Caco-2 (cell line): Measurements from ENCODE around the gene PRLH. TPM values are rescaled to one million over a fixed set of nuclear protein-coding genes. Genes with fewer than 3 reads are reported as not detected.

Source experiments
- BruUV-seq: library from RNA; stranded (reverse); fragments of 400-500 nt; replicated peaks from 2 replicates; lab custom pipeline; 2021; lab: Mats Ljungman, UMichigan
- CTCF ChIA-PET: fragments of 300-600 bp; sonication (Branson Sonifier 250); formaldehyde crosslinking; loops from one replicate; lab custom pipeline; 2022; ENCODE audit warnings: antibody characterized with exemption; lab: Charles Lee
- POLR2A ChIA-PET: fragments of 300-600 bp; sonication (Branson Sonifier 250); formaldehyde crosslinking; loops from one replicate; lab custom pipeline; 2022; ENCODE audit warnings: antibody characterized with exemption; lab: Charles Lee
- DNase-seq, 2 experiments: peaks; one replicate each; pipeline versions ENCODE4 v3.0.0 to v3.0.0-alpha.2; 2020 to 2022
- H3K27me3 ChIP-seq: replicated peaks from 2 replicates; pipeline ENCODE4 v1.6.0; 2011; ENCODE audit warnings: low read length; ENCODE audit not compliant: control insufficient read depth, insufficient read depth
- H3K36me3 ChIP-seq: 2 replicates; pipeline ENCODE4 v1.5.1; 2011; ENCODE audit warnings: low read length; ENCODE audit not compliant: control insufficient read depth, insufficient read depth
- H3K4me1 ChIP-seq: fragments of 250-450 bp; sonication (Bioruptor Pico); 2 replicates; pipeline ENCODE4 v1.5.1; 2020; ENCODE audit warnings: mild to moderate bottlenecking
- H3K4me3 ChIP-seq: 2 replicates; pipeline ENCODE4 v1.5.1; 2011; ENCODE audit warnings: low read depth, mild to moderate bottlenecking, control low read depth, low read length
- H3K9me3 ChIP-seq: fragments of 250-450 bp; sonication (Bioruptor Pico); 2 replicates; pipeline ENCODE4 v1.5.1; 2020; ENCODE audit warnings: mild to moderate bottlenecking, moderate library complexity
- H3K27ac Mint-ChIP-seq: one replicate; pipeline ENCODE4 v1.8.0; 2022; ENCODE audit warnings: mixed read lengths; ENCODE audit not compliant: unreplicated experiment
- H3K27me3 Mint-ChIP-seq: one replicate; pipeline ENCODE4 v1.8.0; 2022; ENCODE audit warnings: mixed read lengths; ENCODE audit not compliant: insufficient read depth, unreplicated experiment
- H3K36me3 Mint-ChIP-seq: one replicate; pipeline ENCODE4 v1.8.0; 2022; ENCODE audit warnings: mild to moderate bottlenecking, mixed read lengths; ENCODE audit not compliant: insufficient read depth, unreplicated experiment
- H3K4me1 Mint-ChIP-seq: one replicate; pipeline ENCODE4 v1.8.0; 2022; ENCODE audit warnings: low read depth, mixed read lengths; ENCODE audit not compliant: unreplicated experiment
- H3K4me3 Mint-ChIP-seq: one replicate; pipeline ENCODE4 v1.8.0; 2022; ENCODE audit warnings: mild to moderate bottlenecking, moderate library complexity, mixed read lengths; ENCODE audit not compliant: unreplicated experiment
- H3K9me3 Mint-ChIP-seq: one replicate; pipeline ENCODE4 v1.8.0; 2022; ENCODE audit warnings: mixed read lengths; ENCODE audit not compliant: unreplicated experiment
- intact Hi-C: fragments of 100-400 bp; cut with micrococcal nuclease; formaldehyde crosslinking; loops from one replicate; pipeline ENCODE4 v1.10.0; 2022; ENCODE audit not compliant: unreplicated experiment
- total RNA-seq: library from RNA; stranded (reverse); gene quantifications from 2 replicates; pipeline ENCODE4 v1.2.3, GENCODE V29; 2022
- TF ChIP-seq, protein P1 (sequence below), 2 experiments: fragments of 200-600 bp in 1 of 2; IDR thresholded peaks; 1 replicate in 1 of 2; 2 replicates in 1 of 2; pipeline versions ENCODE4 v1.5.1 to v1.8.0; 2011 to 2022; ENCODE audit warnings: antibody characterized with exemption in 1 of 2, control low read depth in 1 of 2, inconsistent platforms in 1 of 2, low read depth in 1 of 2, low read length in 1 of 2, mild to moderate bottlenecking in 1 of 2, moderate library complexity in 1 of 2; ENCODE audit not compliant: insufficient read depth in 1 of 2, severe bottlenecking in 1 of 2, unreplicated experiment in 1 of 2

PRLH gene
- total RNA-seq, 1 experiment from 2014 or later: not detected

- Mint-ChIP-seq H3K4me1 (peaks cover 5% of the 10 kb centered on the region), H3K36me3 (peaks cover 3% of the 10 kb centered on the region), H3K27me3 (no peaks in the 10 kb centered on the region), H3K4me3 (no peak overlapping the region), H3K27ac (no peak overlapping the region), H3K9me3 (no peaks in the 10 kb centered on the region)
- POLR2A ChIA-PET: no interaction called here
- no TSS peak for BruUV-seq
- Histone ChIP-seq H3K27me3 (no peaks in the 10 kb centered on the region), H3K36me3 (no peaks in the 10 kb centered on the region), H3K9me3 (no peaks in the 10 kb centered on the region), H3K4me1 (no peaks in the 10 kb centered on the region), H3K4me3 (no peak overlapping the region)
- intact Hi-C loops: no loop called here
- TF ChIP-seq, protein P1, sequence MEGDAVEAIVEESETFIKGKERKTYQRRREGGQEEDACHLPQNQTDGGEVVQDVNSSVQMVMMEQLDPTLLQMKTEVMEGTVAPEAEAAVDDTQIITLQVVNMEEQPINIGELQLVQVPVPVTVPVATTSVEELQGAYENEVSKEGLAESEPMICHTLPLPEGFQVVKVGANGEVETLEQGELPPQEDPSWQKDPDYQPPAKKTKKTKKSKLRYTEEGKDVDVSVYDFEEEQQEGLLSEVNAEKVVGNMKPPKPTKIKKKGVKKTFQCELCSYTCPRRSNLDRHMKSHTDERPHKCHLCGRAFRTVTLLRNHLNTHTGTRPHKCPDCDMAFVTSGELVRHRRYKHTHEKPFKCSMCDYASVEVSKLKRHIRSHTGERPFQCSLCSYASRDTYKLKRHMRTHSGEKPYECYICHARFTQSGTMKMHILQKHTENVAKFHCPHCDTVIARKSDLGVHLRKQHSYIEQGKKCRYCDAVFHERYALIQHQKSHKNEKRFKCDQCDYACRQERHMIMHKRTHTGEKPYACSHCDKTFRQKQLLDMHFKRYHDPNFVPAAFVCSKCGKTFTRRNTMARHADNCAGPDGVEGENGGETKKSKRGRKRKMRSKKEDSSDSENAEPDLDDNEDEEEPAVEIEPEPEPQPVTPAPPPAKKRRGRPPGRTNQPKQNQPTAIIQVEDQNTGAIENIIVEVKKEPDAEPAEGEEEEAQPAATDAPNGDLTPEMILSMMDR (IDR thresholded peaks at IDR 0.05; ENCODE audit: insufficient read depth in 1 of 2, low read depth in 1 of 2, low read length in 1 of 2, severe bottlenecking in 1 of 2, unreplicated experiment in 1 of 2): no peak
- CTCF ChIA-PET: no interaction called here
- no peak for DNase-seq
Observed at GRCh38 chr2:237552908-237553307, 13.5 kb upstream of the PRLH start.

- Mint-ChIP-seq H3K27ac (no peak overlapping the region), H3K36me3 (peaks cover 6% of the 10 kb centered on the region), H3K9me3 (no peaks in the 10 kb centered on the region), H3K4me3 (no peak overlapping the region), H3K4me1 (peaks cover 5% of the 10 kb centered on the region), H3K27me3 (no peaks in the 10 kb centered on the region)
- no TSS peak for BruUV-seq
- H3K9me3 ChIP-seq: no peaks in the 10 kb centered on the region
- ChIA-PET CTCF (no interaction called here), POLR2A (no interaction called here)
- H3K36me3 ChIP-seq: no peaks in the 10 kb centered on the region
- intact Hi-C loops: no loop called here
- TF ChIP-seq, protein P1 (IDR thresholded peaks at IDR 0.05; ENCODE audit: insufficient read depth in 1 of 2, low read depth in 1 of 2, low read length in 1 of 2, severe bottlenecking in 1 of 2, unreplicated experiment in 1 of 2): no peak
- no peak for DNase-seq
- no peak overlapping the region for H3K4me3 ChIP-seq
- H3K4me1 ChIP-seq: no peaks in the 10 kb centered on the region
- H3K27me3 ChIP-seq: no peaks in the 10 kb centered on the region
Observed at GRCh38 chr2:237553948-237554347, 12.4 kb upstream of the PRLH start.

DNA sequence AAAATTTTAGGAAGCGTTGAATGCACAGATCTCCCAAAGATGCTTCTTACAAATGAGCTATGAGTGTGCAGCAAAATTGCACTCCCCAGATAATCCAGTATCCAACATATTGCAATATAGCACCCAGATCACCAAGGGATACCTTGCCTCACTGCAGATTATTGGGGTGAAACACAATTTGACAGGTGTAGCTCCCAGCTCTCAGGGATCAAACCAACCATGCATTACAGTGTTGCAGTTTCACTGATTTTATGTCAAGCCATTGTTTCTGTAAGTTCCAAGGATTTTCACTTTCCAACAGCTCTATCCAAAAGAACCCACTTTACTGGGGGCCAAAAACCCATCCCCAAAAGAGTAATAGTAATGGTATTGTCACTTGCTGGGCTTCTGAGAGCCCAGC, 10.8 kb upstream of the PRLH start:
- Histone ChIP-seq H3K9me3 (no peaks in the 10 kb centered on the region), H3K36me3 (no peaks in the 10 kb centered on the region), H3K27me3 (no peaks in the 10 kb centered on the region), H3K4me3 (no peak overlapping the region), H3K4me1 (no peaks in the 10 kb centered on the region)
- no TSS peak for BruUV-seq
- no peak for DNase-seq
- Mint-ChIP-seq H3K4me1 (no peaks in the 10 kb centered on the region), H3K27me3 (no peaks in the 10 kb centered on the region), H3K4me3 (no peak overlapping the region), H3K27ac (no peak overlapping the region), H3K36me3 (peaks cover 6% of the 10 kb centered on the region), H3K9me3 (no peaks in the 10 kb centered on the region)
- TF ChIP-seq, protein P1 (IDR thresholded peaks at IDR 0.05; ENCODE audit: insufficient read depth in 1 of 2, low read depth in 1 of 2, low read length in 1 of 2, severe bottlenecking in 1 of 2, unreplicated experiment in 1 of 2): no peak
- intact Hi-C loops: no loop called here
- CTCF ChIA-PET: no interaction called here
- POLR2A ChIA-PET: no interaction called here
